ENCODE results near the gene MYO7B.

Gene MYO7B

GRCh38 chr2:127626917-127627739 lies 91.6 kb downstream of the MYO7B start:
- no peak overlapping the region for H3K27ac ChIP-seq
- peak overlapping the region; percentile 73 to 99 (median 89) for H3K4me2 ChIP-seq
- peaks cover 63 to 99% (median 98%) of the 10 kb centered on the region in 10 experiments for H3K4me1 ChIP-seq
- H3K9me3 ChIP-seq (replicated peaks in 1 of 11), result no peaks in the 10 kb centered on the region
- peaks cover 0 to 54% (median 0%) of the 10 kb centered on the region in 11 experiments; a peak in 7 of 22 replicates for H3K27me3 ChIP-seq
- no peaks in the 10 kb centered on the region for H3K36me3 ChIP-seq
- no peak for TF ChIP-seq Cebpa-rat (IDR thresholded peaks at IDR 0.05)
- H3K9ac ChIP-seq, result no peak overlapping the region
- peaks cover 0 to 23% (median 0%) of the 10 kb centered on the region in 11 experiments; a peak in 4 of 22 replicates for H4K20me1 ChIP-seq
- peak overlapping the region in 1 of 10 experiments; percentile 41; a peak in 1 of 20 replicates for H3K4me3 ChIP-seq

GRCh38 chr2:127627740-127628571 lies 92.5 kb downstream of the MYO7B start:
- no peak for TF ChIP-seq Cebpa-rat (IDR thresholded peaks at IDR 0.05)
- no peak overlapping the region for H3K27ac ChIP-seq
- peaks cover 0 to 23% (median 0%) of the 10 kb centered on the region in 11 experiments; a peak in 4 of 22 replicates for H4K20me1 ChIP-seq
- H3K4me1 ChIP-seq, result peaks cover 71 to 99% (median 98%) of the 10 kb centered on the region in 10 experiments
- peak overlapping the region in 9 of 11 experiments; percentile 84 to 99 (median 92); a peak in 17 of 22 replicates for H3K4me2 ChIP-seq
- no peak overlapping the region for H3K4me3 ChIP-seq
- no peak overlapping the region for H3K9ac ChIP-seq
- no peaks in the 10 kb centered on the region for H3K9me3 ChIP-seq (replicated peaks in 1 of 11)
- no peaks in the 10 kb centered on the region for H3K36me3 ChIP-seq
- H3K27me3 ChIP-seq, result peaks cover 0 to 62% (median 0%) of the 10 kb centered on the region in 11 experiments; a peak in 7 of 22 replicates

- peaks cover 0 to 23% (median 0%) of the 10 kb centered on the region in 11 experiments; a peak in 4 of 22 replicates for H4K20me1 ChIP-seq
- H3K9me3 ChIP-seq (replicated peaks in 1 of 11), result no peaks in the 10 kb centered on the region
- H3K4me1 ChIP-seq, result peaks cover 74 to 99% (median 98%) of the 10 kb centered on the region in 10 experiments
- no peaks in the 10 kb centered on the region for H3K36me3 ChIP-seq
- no peak overlapping the region for H3K27ac ChIP-seq
- no peak overlapping the region for H3K9ac ChIP-seq
- peaks cover 0 to 66% (median 0%) of the 10 kb centered on the region in 11 experiments; a peak in 7 of 22 replicates for H3K27me3 ChIP-seq
- peak overlapping the region in 10 of 11 experiments; percentile 77 to 100 (median 98); a peak in 16 of 22 replicates for H3K4me2 ChIP-seq
- no peak for TF ChIP-seq Cebpa-rat (IDR thresholded peaks at IDR 0.05)
- no peak overlapping the region for H3K4me3 ChIP-seq
These were observed 93.5 kb downstream of the MYO7B start for GRCh38 chr2:127628767-127629614.

GRCh38 chr2:127629637-127630036 lies 94.2 kb downstream of the MYO7B start:
- no peak for TF ChIP-seq Cebpa-rat (IDR thresholded peaks at IDR 0.05)
- Histone ChIP-seq H3K4me3 (no peak overlapping the region), H3K27me3 (peaks cover 0 to 66% (median 0%) of the 10 kb centered on the region in 11 experiments; a peak in 7 of 22 replicates)

GRCh38 chr2:127630096-127630863 lies 94.8 kb downstream of the MYO7B start:
- Histone ChIP-seq H3K27me3 (peaks cover 0 to 60% (median 0%) of the 10 kb centered on the region in 11 experiments; a peak in 7 of 22 replicates), H3K36me3 (no peaks in the 10 kb centered on the region), H4K20me1 (peaks cover 0 to 17% (median 0%) of the 10 kb centered on the region in 11 experiments; a peak in 4 of 22 replicates), H3K4me3 (no peak overlapping the region; a peak in 1 of 20 replicates), H3K4me1 (peaks cover 71 to 99% (median 98%) of the 10 kb centered on the region in 10 experiments), H3K9me3 (replicated peaks in 1 of 11) (no peaks in the 10 kb centered on the region), H3K9ac (peak overlapping the region in 3 of 11 experiments; percentile 12 to 42 (median 35); a peak in 5 of 22 replicates), H3K4me2 (peak overlapping the region; percentile 75 to 100 (median 97)), H3K27ac (peak overlapping the region in 6 of 11 experiments; percentile 3 to 52 (median 36); a peak in 9 of 22 replicates)
- no peak for TF ChIP-seq Cebpa-rat (IDR thresholded peaks at IDR 0.05)

More at GRCh38 chr2:127629637-127630036, 94.2 kb downstream of the MYO7B start:
- peak overlapping the region; percentile 75 to 100 (median 97); a peak in 21 of 22 replicates for H3K4me2 ChIP-seq
- 0 out of 22 replicates have a peak overlapping the region, but pooled peaks of 1 of the 11 experiments have one; percentile 47 for H3K27ac ChIP-seq
- peaks cover 0 to 23% (median 0%) of the 10 kb centered on the region in 11 experiments; a peak in 4 of 22 replicates for H4K20me1 ChIP-seq
- no peak overlapping the region; a peak in 1 of 22 replicates for H3K9ac ChIP-seq
- no peaks in the 10 kb centered on the region for H3K9me3 ChIP-seq (replicated peaks in 1 of 11)
- H3K36me3 ChIP-seq, result no peaks in the 10 kb centered on the region
- peaks cover 77 to 99% (median 98%) of the 10 kb centered on the region in 10 experiments for H3K4me1 ChIP-seq

- Histone ChIP-seq H3K9ac (peak overlapping the region in 6 of 11 experiments; percentile 3 to 68 (median 52); a peak in 9 of 22 replicates), H3K9me3 (replicated peaks in 1 of 11) (no peaks in the 10 kb centered on the region), H3K27ac (peak overlapping the region in 5 of 11 experiments; percentile 41 to 99 (median 54); a peak in 7 of 22 replicates), H4K20me1 (peaks cover 0 to 10% (median 0%) of the 10 kb centered on the region in 11 experiments; a peak in 4 of 22 replicates), H3K4me2 (peak overlapping the region; percentile 75 to 100 (median 97)), H3K4me3 (no peak overlapping the region; a peak in 1 of 20 replicates), H3K4me1 (peaks cover 68 to 99% (median 98%) of the 10 kb centered on the region in 10 experiments), H3K36me3 (no peaks in the 10 kb centered on the region), H3K27me3 (peaks cover 0 to 53% (median 0%) of the 10 kb centered on the region in 11 experiments; a peak in 7 of 22 replicates)
- TF ChIP-seq Cebpa-rat (IDR thresholded peaks at IDR 0.05), result no peak
These were observed 95.5 kb downstream of the MYO7B start for GRCh38 chr2:127630864-127631540.
